ENCODE results near the gene JTB.

DNA sequence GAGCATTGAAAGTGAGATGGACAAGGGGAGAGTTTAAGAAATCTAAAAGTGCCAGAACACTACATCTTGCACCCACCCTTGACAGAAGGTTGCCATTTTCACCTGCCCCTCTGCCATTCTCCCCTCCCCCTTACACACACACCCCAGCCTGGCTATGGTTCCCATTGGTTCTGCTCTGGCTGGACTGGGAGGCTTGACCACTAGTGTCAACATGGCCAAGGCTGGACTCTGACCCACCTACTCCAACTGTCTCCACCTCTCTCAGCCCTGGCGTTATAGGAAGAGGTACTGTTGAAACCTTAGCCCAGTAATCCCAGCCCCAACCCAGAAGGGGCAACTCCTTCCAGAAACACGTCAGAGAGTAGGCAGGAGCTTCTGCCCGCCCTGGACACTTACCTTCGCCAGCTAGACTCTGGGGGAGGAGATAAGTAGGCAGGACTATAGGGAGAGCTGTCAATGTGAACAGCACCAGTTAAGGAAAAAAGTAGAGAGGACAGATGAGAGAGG, 23.6 kb downstream of the JTB start:
- TF ChIP-seq EZH2phosphoT487 (IDR thresholded peaks at IDR 0.05; ENCODE audit: borderline replicate concordance, low read depth, low read length), result no peak
- TF ChIP-seq, protein P1, sequence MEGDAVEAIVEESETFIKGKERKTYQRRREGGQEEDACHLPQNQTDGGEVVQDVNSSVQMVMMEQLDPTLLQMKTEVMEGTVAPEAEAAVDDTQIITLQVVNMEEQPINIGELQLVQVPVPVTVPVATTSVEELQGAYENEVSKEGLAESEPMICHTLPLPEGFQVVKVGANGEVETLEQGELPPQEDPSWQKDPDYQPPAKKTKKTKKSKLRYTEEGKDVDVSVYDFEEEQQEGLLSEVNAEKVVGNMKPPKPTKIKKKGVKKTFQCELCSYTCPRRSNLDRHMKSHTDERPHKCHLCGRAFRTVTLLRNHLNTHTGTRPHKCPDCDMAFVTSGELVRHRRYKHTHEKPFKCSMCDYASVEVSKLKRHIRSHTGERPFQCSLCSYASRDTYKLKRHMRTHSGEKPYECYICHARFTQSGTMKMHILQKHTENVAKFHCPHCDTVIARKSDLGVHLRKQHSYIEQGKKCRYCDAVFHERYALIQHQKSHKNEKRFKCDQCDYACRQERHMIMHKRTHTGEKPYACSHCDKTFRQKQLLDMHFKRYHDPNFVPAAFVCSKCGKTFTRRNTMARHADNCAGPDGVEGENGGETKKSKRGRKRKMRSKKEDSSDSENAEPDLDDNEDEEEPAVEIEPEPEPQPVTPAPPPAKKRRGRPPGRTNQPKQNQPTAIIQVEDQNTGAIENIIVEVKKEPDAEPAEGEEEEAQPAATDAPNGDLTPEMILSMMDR (conservative IDR thresholded peaks at IDR 0.05; ENCODE audit: low read length), result no peak

Data from OCI-LY7 (cell line).